HepG2 (cell line): Measurements from ENCODE around the gene REPIN1. TPM values are rescaled to one million over a fixed set of nuclear protein-coding genes. Genes with fewer than 3 reads are reported as not detected.

ENCODE experiments used
- ATAC-seq: fragments of 200-7000 bp; cut with Tn5 transposase; 3 replicates; pipeline ENCODE4 v1.9.1; 2020; ENCODE audit warnings: mild to moderate bottlenecking, moderate library complexity
- BruUV-seq: library from RNA; stranded (reverse); fragments of 400-500 nt; replicated peaks from 2 replicates; lab custom pipeline; 2021; lab: Mats Ljungman, UMichigan
- CTCF ChIA-PET: fragments of 300-600 bp; formaldehyde crosslinking; extraction: SDS; loops from one replicate; lab custom pipeline; 2021; ENCODE audit warnings: low total read pairs, inconsistent platforms, low intra/inter-chr PET ratio; lab: Yijun Ruan, JAX
- POLR2A ChIA-PET: fragments of 350-600 bp; sonication (Branson Sonifier 250); formaldehyde crosslinking; loops from one replicate; lab custom pipeline; 2020; ENCODE audit warnings: antibody characterized with exemption, inconsistent platforms; lab: Yijun Ruan, JAX
- DNase-seq: peaks from one replicate; pipeline ENCODE4 v3.0.0-alpha.2; 2015; ENCODE audit warnings: low spot score
- FAIRE-seq: peaks from 3 replicates; lab custom pipeline; 2011; peaks lifted over from hg19 to GRCh38; lab: Jason Lieb, UNC
- H2AFZ ChIP-seq: one replicate; pipeline ENCODE4 v1.6.1; 2011; ENCODE audit warnings: low read length, inconsistent platforms
- H3K27ac ChIP-seq: fragments of 300-600 bp; 3 replicates; pipeline ENCODE4 v1.8.0; 2011; ENCODE audit warnings: mixed run types, mild to moderate bottlenecking, mixed read lengths, low read length, inconsistent platforms; ENCODE audit not compliant: insufficient read depth; ENCODE audit errors: extremely low read length
- H3K27me3 ChIP-seq, 2 experiments: fragments of 200-600 bp in 1 of 2; 2 replicates in 1 of 2; 3 replicates in 1 of 2; pipeline versions ENCODE4 v1.6.0 to v1.8.0; 2011; ENCODE audit warnings: low read length in 2 of 2, mild to moderate bottlenecking in 2 of 2, moderate library complexity in 2 of 2, inconsistent platforms in 1 of 2; ENCODE audit not compliant: insufficient read depth in 2 of 2, control insufficient read depth in 1 of 2
- H3K36me3 ChIP-seq, 2 experiments: fragments of 200-600 bp in 1 of 2; replicated peaks in 1 of 2; 2 replicates in 1 of 2; 3 replicates in 1 of 2; pipeline versions ENCODE4 v1.5.1 to v1.8.0; 2011; ENCODE audit warnings: low read length in 2 of 2, inconsistent platforms in 1 of 2; ENCODE audit not compliant: insufficient read depth in 2 of 2, control insufficient read depth in 1 of 2
- H3K4me1 ChIP-seq: 2 replicates; pipeline ENCODE4 v1.5.1; 2012; ENCODE audit warnings: low read length, inconsistent platforms; ENCODE audit not compliant: insufficient read depth
- H3K4me2 ChIP-seq: 2 replicates; pipeline ENCODE4 v1.6.0; 2011; ENCODE audit warnings: low read depth, low read length, inconsistent platforms
- H3K4me3 ChIP-seq, 3 experiments: fragments of 200-600 bp in 1 of 3; sonication (generic), shearing (Covaris generic) in 1 of 3; replicated peaks in 1 of 3; 2 replicates each; pipeline ENCODE4 v1.5.1; 2011 to 2016; ENCODE audit warnings: low read length in 3 of 3, inconsistent platforms in 2 of 3, low read depth in 2 of 3, mild to moderate bottlenecking in 2 of 3, control low read depth in 1 of 3, mixed read lengths in 1 of 3; ENCODE audit not compliant: insufficient read depth in 1 of 3
- H3K79me2 ChIP-seq: one replicate; pipeline ENCODE4 v1.6.1; 2011; ENCODE audit warnings: low read length, inconsistent platforms; ENCODE audit not compliant: insufficient read depth
- H3K9ac ChIP-seq: 2 replicates; pipeline ENCODE4 v1.6.0; 2011; ENCODE audit warnings: mild to moderate bottlenecking, low read depth, low read length, inconsistent platforms; ENCODE audit not compliant: insufficient read depth
- H3K9me3 ChIP-seq: 2 replicates; pipeline ENCODE4 v1.5.1; 2012; ENCODE audit warnings: mild to moderate bottlenecking, low read length
- H4K20me1 ChIP-seq: 2 replicates; pipeline ENCODE4 v1.6.0; 2011; ENCODE audit warnings: inconsistent platforms, mild to moderate bottlenecking, low read length, moderate library complexity; ENCODE audit not compliant: insufficient read depth
- ATAD3A ChIP-seq: sonication (generic); formaldehyde crosslinking; IDR thresholded peaks from 2 replicates; pipeline ENCODE4 v1.4.0; 2020; ENCODE audit warnings: missing genetic modification reagents
- CAMTA2 ChIP-seq: sonication (generic); formaldehyde crosslinking; IDR thresholded peaks from 2 replicates; pipeline ENCODE4 v1.4.0; 2020; ENCODE audit warnings: mild to moderate bottlenecking, missing genetic modification reagents, borderline replicate concordance
- HOXA5 ChIP-seq: sonication (generic); formaldehyde crosslinking; IDR thresholded peaks from 2 replicates; pipeline ENCODE4 v1.4.0; 2020; ENCODE audit warnings: missing genetic modification reagents
- PCBP1 ChIP-seq: fragments of 200-400 bp; formaldehyde crosslinking; IDR thresholded peaks from 2 replicates; pipeline ENCODE4 v1.6.1; 2017; ENCODE audit warnings: mild to moderate bottlenecking, low read depth, low read length, borderline replicate concordance
- STAT5B ChIP-seq: sonication (generic); formaldehyde crosslinking; IDR thresholded peaks from 2 replicates; pipeline ENCODE4 v1.4.0; 2020; ENCODE audit warnings: missing genetic modification reagents
- UBTF ChIP-seq: sonication (generic); formaldehyde crosslinking; IDR thresholded peaks from 2 replicates; pipeline ENCODE4 v1.4.0; 2020; ENCODE audit warnings: mild to moderate bottlenecking, missing genetic modification reagents
- ZBTB20 ChIP-seq: sonication (generic); formaldehyde crosslinking; IDR thresholded peaks from 2 replicates; pipeline ENCODE4 v1.8.1; 2023; ENCODE audit warnings: missing genetic modification reagents, low read depth, mild to moderate bottlenecking, borderline replicate concordance
- ZMAT3 ChIP-seq: sonication (generic); formaldehyde crosslinking; conservative IDR thresholded peaks from 2 replicates; pipeline ENCODE4 v1.7.0; 2021; ENCODE audit warnings: missing genetic modification reagents
- ZNF343 ChIP-seq: sonication (generic); formaldehyde crosslinking; IDR thresholded peaks from 2 replicates; pipeline ENCODE4 v1.4.0; 2020; ENCODE audit warnings: mild to moderate bottlenecking, missing genetic modification reagents
- ZNF710 ChIP-seq: sonication (generic); formaldehyde crosslinking; IDR thresholded peaks from 2 replicates; pipeline ENCODE4 v1.5.0; 2020; ENCODE audit warnings: mild to moderate bottlenecking, missing genetic modification reagents, borderline replicate concordance
- ZNF776 ChIP-seq: sonication (generic); formaldehyde crosslinking; IDR thresholded peaks from 2 replicates; pipeline ENCODE4 v1.4.0; 2020; ENCODE audit warnings: mild to moderate bottlenecking, missing genetic modification reagents
- ZSCAN25 ChIP-seq: sonication (generic); formaldehyde crosslinking; IDR thresholded peaks from 2 replicates; pipeline ENCODE4 v1.8.0; 2022; ENCODE audit warnings: mild to moderate bottlenecking, missing genetic modification reagents
- WGBS: methylation state at CpG from one replicate; pipeline ENCODE4 v1.1.6; 2017; ENCODE audit warnings: low lambda C conversion rate; 5-methylcytosine and 5-hydroxymethylcytosine counted together
- in situ Hi-C: cut with HindIII; loops from 2 replicates; pipeline ENCODE4 v1.10.0; 2017; ENCODE audit warnings: low pct_unique_long_range_greater_than_20kb; ENCODE audit not compliant: extremely low pct_ligation_motif_present
- intact Hi-C: fragments of 100-400 bp; cut with micrococcal nuclease; formaldehyde crosslinking; loops from one replicate; pipeline ENCODE4 v1.10.0; 2022; ENCODE audit not compliant: unreplicated experiment
- polyA plus RNA-seq, 8 experiments: library from polyadenylated mRNA; depleted of rRNA in 3 of 8; stranded (reverse) in 7 of 8; unstranded in 1 of 8; fragments of >200 nt; fragmentation: Illumina TruSeq in 4 of 8; extraction: Trizol in 4 of 8; gene quantifications; 2 replicates each; pipeline versions ENCODE4 v1.2.1 to v1.2.3, GENCODE V29; 2011 to 2016; ENCODE audit warnings: low read depth in 4 of 8, missing spikeins in 1 of 8, mixed read lengths in 1 of 8; ENCODE audit not compliant: insufficient read depth in 1 of 8
- total RNA-seq, 5 experiments: library from RNA; depleted of rRNA; stranded (reverse); fragments of >200 nt; fragmentation: Illumina TruSeq; extraction: Trizol; gene quantifications; 2 replicates each; pipeline ENCODE4 v1.2.3, GENCODE V29; 2016; ENCODE audit warnings: low read depth in 1 of 5
- TF ChIP-seq, protein P1 (sequence below): sonication (generic); formaldehyde crosslinking; IDR thresholded peaks from 2 replicates; pipeline ENCODE4 v1.5.0; 2020; ENCODE audit warnings: missing genetic modification reagents, mild to moderate bottlenecking, borderline replicate concordance

Gene REPIN1
- total and polyA plus RNA-seq, 2 of the 13 experiments (the other 11 are each of a cell fraction or from before 2014, with no cell fraction given), result 69.9 to 108 TPM

- 0 out of 2 replicates have a peak, but pooled peaks have one; percentile 37 for TF ChIP-seq ZMAT3 (CRISPR knock-in tag)
Observed at GRCh38 chr7:150383710-150384397, 15.2 kb downstream of the REPIN1 start (continued).

DNA sequence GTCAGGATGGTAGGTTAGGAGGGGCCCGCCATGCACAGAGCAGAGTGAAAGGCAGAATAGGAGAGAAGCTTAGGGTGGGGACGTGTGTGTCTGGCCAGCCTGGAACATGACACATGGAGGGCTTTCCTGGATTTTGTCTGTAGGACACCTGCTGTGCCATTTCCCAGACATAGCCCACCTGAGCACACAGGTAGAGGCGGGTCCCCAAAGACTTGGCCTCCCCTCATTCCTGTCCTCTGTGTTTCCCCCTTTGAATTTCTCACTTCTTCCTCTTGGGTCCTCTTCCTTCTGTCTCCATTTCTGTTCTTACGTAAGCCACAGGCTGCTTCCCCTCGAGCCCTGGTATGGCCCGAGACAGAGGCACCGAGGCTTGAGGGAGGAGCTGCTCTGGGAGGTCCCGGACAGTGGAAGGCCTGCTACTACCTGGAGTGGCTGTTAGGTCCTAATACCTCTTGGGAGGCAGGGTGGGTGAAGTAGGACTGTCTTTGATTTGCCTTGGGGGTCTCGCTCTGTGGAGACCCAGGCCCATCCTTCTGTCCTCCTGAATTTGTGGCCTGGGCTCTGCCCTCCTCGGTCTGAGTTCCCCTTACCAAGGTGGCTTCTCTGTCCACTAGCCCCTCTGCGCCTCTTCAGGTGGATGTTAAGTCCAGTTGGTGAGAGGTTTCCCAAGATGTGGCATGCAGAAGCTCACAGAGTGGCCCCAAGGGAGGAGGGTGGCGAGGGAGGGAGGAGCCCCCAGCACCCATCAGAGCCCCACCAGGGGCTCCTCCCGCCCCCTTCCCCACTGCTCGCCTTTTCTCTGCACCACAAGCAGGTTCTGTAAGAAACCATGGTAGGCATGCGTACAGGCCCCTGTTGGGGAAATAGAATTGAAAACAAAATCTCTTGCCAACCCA is 16.0 kb downstream of the REPIN1 start:
- peak overlapping the region; percentile 88 for H3K4me2 ChIP-seq
- peaks cover 93% of the 10 kb centered on the region for H3K4me1 ChIP-seq
- POLR2A ChIA-PET, result interaction anchor here (0.9 to 8.7 kb wide), 13 partner anchors 9 to 61 kb away, joined by 3 to 181 read pairs (median 7); partner anchors contain the start of genes ACTR3C, LRRC61, RARRES2 and REPIN1
- H3K27me3 ChIP-seq, result no peaks in the 10 kb centered on the region
- no peaks in the 10 kb centered on the region for H3K9me3 ChIP-seq
- peaks cover 44% of the 10 kb centered on the region for H3K79me2 ChIP-seq
- H2AFZ ChIP-seq, result no peak overlapping the region
- peak overlapping the region; percentile 84 for H3K9ac ChIP-seq
- peaks cover 3% of the 10 kb centered on the region; the same call in 1 of the 2 replicates for H4K20me1 ChIP-seq
- in situ Hi-C loops, result no loop called here
- CTCF ChIA-PET, result no interaction called here
- ATAC-seq, result no peak
- H3K27ac ChIP-seq, result peak overlapping the region; percentile 94
- no peak for DNase-seq
- peak overlapping the region in 2 of 3 experiments; percentile 37 to 65; a peak in 4 of 6 replicates for H3K4me3 ChIP-seq
- no peak for FAIRE-seq
- intact Hi-C loops, result loop anchor here (5.0 kb wide), 1 partner anchor 42 kb away; the partner anchor contains the start of gene RARRES2
- H3K36me3 ChIP-seq, result no peaks in the 10 kb centered on the region
- BruUV-seq, result no TSS peak
- 71% methylated on average over 14 of the region's 15 CpGs for WGBS
- 0 out of 2 replicates have a peak, but pooled peaks have one; percentile 38 for TF ChIP-seq ZNF776 (CRISPR knock-in tag)
- TF ChIP-seq STAT5B (CRISPR knock-in tag), result no peak
- TF ChIP-seq, protein P1, sequence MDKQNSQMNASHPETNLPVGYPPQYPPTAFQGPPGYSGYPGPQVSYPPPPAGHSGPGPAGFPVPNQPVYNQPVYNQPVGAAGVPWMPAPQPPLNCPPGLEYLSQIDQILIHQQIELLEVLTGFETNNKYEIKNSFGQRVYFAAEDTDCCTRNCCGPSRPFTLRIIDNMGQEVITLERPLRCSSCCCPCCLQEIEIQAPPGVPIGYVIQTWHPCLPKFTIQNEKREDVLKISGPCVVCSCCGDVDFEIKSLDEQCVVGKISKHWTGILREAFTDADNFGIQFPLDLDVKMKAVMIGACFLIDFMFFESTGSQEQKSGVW, result no peak
- no peak for TF ChIP-seq ATAD3A (CRISPR knock-in tag)
- no peak for TF ChIP-seq HOXA5 (CRISPR knock-in tag)
- TF ChIP-seq ZSCAN25 (CRISPR knock-in tag), result no peak
- TF ChIP-seq CAMTA2 (CRISPR knock-in tag), result 0 out of 2 replicates have a peak, but pooled peaks have one; percentile 75
- TF ChIP-seq PCBP1, result no peak
- TF ChIP-seq ZNF343, result 0 out of 2 replicates have a peak, but pooled peaks have one; percentile 64
- TF ChIP-seq ZNF710 (CRISPR knock-in tag), result no peak
- no peak for TF ChIP-seq ZBTB20 (CRISPR knock-in tag)
- no peak for TF ChIP-seq UBTF (CRISPR knock-in tag)
